ENCODE measurements around the gene PIGU.
"Not testable (repeated sequence)": the region's sequence is repeated elsewhere in the genome, so short reads cannot be mapped to it uniquely, and the experiment has no call there.

PIGU gene

GRCh38 chr20:34618676-34619075 lies 58.2 kb downstream of the PIGU start:
- DNase-seq, result no peak

- DNase-seq, result not testable (repeated sequence)
Observed at GRCh38 chr20:34616913-34617312, 60.0 kb downstream of the PIGU start.

GRCh38 chr20:34615477-34615876 lies 61.4 kb downstream of the PIGU start:
- DNase-seq, result no peak

- not testable (repeated sequence) for DNase-seq
Observed at GRCh38 chr20:34611976-34612375, 64.9 kb downstream of the PIGU start.

GRCh38 chr20:34607066-34607465 lies 69.8 kb downstream of the PIGU start:
- no peak for DNase-seq

GRCh38 chr20:34604980-34605788 lies 71.7 kb downstream of the PIGU start:
- no peak for DNase-seq

GRCh38 chr20:34600892-34601653 lies 75.8 kb downstream of the PIGU start:
- no peak for DNase-seq

- DNase-seq, result no peak
Observed at GRCh38 chr20:34595377-34596184, 81.3 kb downstream of the PIGU start.

- no peak for DNase-seq
Observed at GRCh38 chr20:34586488-34587163, 90.3 kb downstream of the PIGU start.

- DNase-seq, result no peak
Observed at GRCh38 chr20:34585019-34585418, 91.9 kb downstream of the PIGU start.

GRCh38 chr20:34583544-34583943 lies 93.3 kb downstream of the PIGU start:
- DNase-seq, result no peak

- no peak for DNase-seq
Observed at GRCh38 chr20:34582911-34583310, 94.0 kb downstream of the PIGU start.

- no peak for DNase-seq
Observed at GRCh38 chr20:34582221-34582620, 94.7 kb downstream of the PIGU start.

- peak in 1 of 2 donors; percentile 16 for DNase-seq
Observed at GRCh38 chr20:34581341-34582184, 95.3 kb downstream of the PIGU start.

GRCh38 chr20:34579979-34580940 lies 96.6 kb downstream of the PIGU start:
- DNase-seq, result no peak

- DNase-seq, result no peak
Observed at GRCh38 chr20:34579191-34579978, 97.5 kb downstream of the PIGU start.

GRCh38 chr20:34578521-34578920 lies 98.4 kb downstream of the PIGU start:
- no peak for DNase-seq

GRCh38 chr20:34578025-34578424 lies 98.9 kb downstream of the PIGU start:
- DNase-seq, result no peak

- no peak for DNase-seq
Observed at GRCh38 chr20:34577061-34577460, 99.8 kb downstream of the PIGU start.

GRCh38 chr20:34575756-34576155 lies 101.1 kb downstream of the PIGU start:
- DNase-seq, result no peak
